HK-2 (cell line): ENCODE measurements around the gene PCBP3.
"Not testable (repeated sequence)": the region's sequence is repeated elsewhere in the genome, so short reads cannot be mapped to it uniquely, and the experiment has no call there.

Source experiments
- DNase-seq: peaks from one replicate; pipeline ENCODE4 v3.0.0-alpha.2; 2018; ENCODE audit not compliant: unreplicated experiment

Gene PCBP3

GRCh38 chr21:45875416-45875760 lies 231.9 kb downstream of the PCBP3 start:
- no peak for DNase-seq

- no peak for DNase-seq
Measured at GRCh38 chr21:45875881-45876280, 232.4 kb downstream of the PCBP3 start.

- DNase-seq: peak; percentile 32
Measured at GRCh38 chr21:45876381-45877170, 233.1 kb downstream of the PCBP3 start.

GRCh38 chr21:45877171-45877438 lies 233.6 kb downstream of the PCBP3 start:
- no peak for DNase-seq

- DNase-seq: no peak
Measured at GRCh38 chr21:45877821-45878469, 234.4 kb downstream of the PCBP3 start.

- DNase-seq: peak; percentile 61
Measured at GRCh38 chr21:45880097-45881068, 236.9 kb downstream of the PCBP3 start.

- no peak for DNase-seq
Measured at GRCh38 chr21:45882645-45883044, 239.1 kb downstream of the PCBP3 start.

- DNase-seq: no peak
Measured at GRCh38 chr21:45883090-45883489, 239.6 kb downstream of the PCBP3 start.

- no peak for DNase-seq
Measured at GRCh38 chr21:45885597-45885929, 242.0 kb downstream of the PCBP3 start.

- DNase-seq: not testable (repeated sequence)
Measured at GRCh38 chr21:45885930-45886601, 242.5 kb downstream of the PCBP3 start.

- no peak for DNase-seq
Measured at GRCh38 chr21:45886610-45887026, 243.1 kb downstream of the PCBP3 start.

GRCh38 chr21:45887120-45887611 lies 243.6 kb downstream of the PCBP3 start:
- no peak for DNase-seq

- DNase-seq: no peak
Measured at GRCh38 chr21:45887788-45888187, 244.3 kb downstream of the PCBP3 start.

- no peak for DNase-seq
Measured at GRCh38 chr21:45888386-45889009, 245.0 kb downstream of the PCBP3 start.

- DNase-seq: no peak
Measured at GRCh38 chr21:45889256-45889655, 245.7 kb downstream of the PCBP3 start.

- no peak for DNase-seq
Measured at GRCh38 chr21:45889961-45890360, 246.4 kb downstream of the PCBP3 start.

GRCh38 chr21:45891388-45892155 lies 248.0 kb downstream of the PCBP3 start:
- no peak for DNase-seq

- DNase-seq: no peak
Measured at GRCh38 chr21:45892156-45892915, 248.8 kb downstream of the PCBP3 start.

- no peak for DNase-seq
Measured at GRCh38 chr21:45892916-45893739, 249.6 kb downstream of the PCBP3 start.
